B cell (primary cell): ENCODE measurements around the gene SDK1. TPM values are rescaled to one million over a fixed set of nuclear protein-coding genes. Genes with fewer than 3 reads are reported as not detected.

Source experiments
- ATAC-seq: fragments of 200-7000 bp; cut with Tn5 transposase; one replicate; pipeline ENCODE4 v1.10.0; 2021; ENCODE audit warnings: low read depth, mild to moderate bottlenecking, moderate number of reproducible peaks, moderate library complexity
- CTCF ChIA-PET: fragments of 350-600 bp; sonication (Branson Sonifier 250); formaldehyde crosslinking; loops from one replicate; lab custom pipeline; 2021; ENCODE audit warnings: antibody characterized with exemption, inconsistent platforms; lab: Charles Lee
- POLR2A ChIA-PET: fragments of 350-600 bp; sonication (Branson Sonifier 250); formaldehyde crosslinking; loops from one replicate; lab custom pipeline; 2021; ENCODE audit warnings: antibody characterized with exemption; lab: Charles Lee
- DNase-seq: peaks from one replicate; pipeline ENCODE4 v3.0.0; 2013
- H2AFZ ChIP-seq: 2 replicates; pipeline ENCODE4 v1.6.1; 2012; ENCODE audit warnings: mild to moderate bottlenecking, low read depth, low read length; ENCODE audit not compliant: insufficient read depth, poor library complexity, severe bottlenecking
- H3K27ac ChIP-seq, 2 donors: 1 replicate in 1 of 2; 2 replicates in 1 of 2; pipeline ENCODE4 v1.5.1; 2012 to 2013; ENCODE audit warnings: low read length in 2 of 2, mild to moderate bottlenecking in 2 of 2, moderate library complexity in 1 of 2
- H3K27me3 ChIP-seq, 4 experiments: fragments of 200-600 bp in 1 of 4; sonication (generic) in 1 of 4; replicated peaks in 1 of 4; 1 replicate in 2 of 4; 2 replicates in 2 of 4; pipeline versions ENCODE4 v1.6.1 to v1.7.0; 2013 to 2016; ENCODE audit warnings: low read length in 3 of 4, mild to moderate bottlenecking in 2 of 4, mixed read lengths in 1 of 4, moderate library complexity in 1 of 4; ENCODE audit not compliant: insufficient read depth in 4 of 4, control insufficient read depth in 3 of 4; ENCODE audit errors: control extremely low read depth in 1 of 4
- H3K36me3 ChIP-seq, 2 experiments: replicated peaks in 1 of 2; 1 replicate in 1 of 2; 2 replicates in 1 of 2; pipeline versions ENCODE4 v1.6.1 to v1.7.1; 2013; ENCODE audit warnings: low read length in 1 of 2; ENCODE audit not compliant: insufficient read depth in 2 of 2, control insufficient read depth in 1 of 2; ENCODE audit errors: control extremely low read depth in 1 of 2, extremely low read depth in 1 of 2
- H3K4me1 ChIP-seq, 2 donors: fragments of 200-600 bp in 1 of 2; sonication (generic) in 1 of 2; 1 replicate in 1 of 2; 2 replicates in 1 of 2; pipeline versions ENCODE4 v1.5.1 to v1.6.1; 2013 to 2017; ENCODE audit warnings: low read length in 2 of 2; ENCODE audit not compliant: control insufficient read depth in 2 of 2, insufficient read depth in 2 of 2
- H3K4me2 ChIP-seq: replicated peaks from 2 replicates; pipeline ENCODE3; 2012; ENCODE audit warnings: mild to moderate bottlenecking, low read depth, low read length; ENCODE audit not compliant: poor library complexity, severe bottlenecking
- H3K4me3 ChIP-seq, 5 experiments: fragments of 200-600 bp in 1 of 5; sonication (generic) in 1 of 5; 1 replicate in 3 of 5; 2 replicates in 2 of 5; pipeline versions ENCODE4 v1.5.1 to v1.7.0; 2011 to 2016; ENCODE audit warnings: low read length in 4 of 5, mild to moderate bottlenecking in 4 of 5, low read depth in 2 of 5, control low read depth in 1 of 5, moderate library complexity in 1 of 5; ENCODE audit not compliant: insufficient read depth in 1 of 5; ENCODE audit errors: control extremely low read depth in 1 of 5, extremely low read depth in 1 of 5
- H3K79me2 ChIP-seq: fragments of 200-600 bp; sonication (generic); one replicate; pipeline ENCODE4 v1.6.0; 2016; ENCODE audit warnings: low read length; ENCODE audit not compliant: control insufficient read depth, insufficient read depth
- H3K9ac ChIP-seq: fragments of 200-600 bp; sonication (generic); 2 replicates; pipeline ENCODE4 v1.6.1; 2017; ENCODE audit warnings: mild to moderate bottlenecking, low read length, moderate library complexity
- H3K9me3 ChIP-seq, 3 donors: one replicate each; pipeline versions ENCODE4 v1.6.1 to v1.7.1; 2013; ENCODE audit warnings: low read length in 2 of 3; ENCODE audit not compliant: control insufficient read depth in 2 of 3, insufficient read depth in 1 of 3; ENCODE audit errors: control extremely low read depth in 1 of 3
- H4K20me1 ChIP-seq: 2 replicates; pipeline ENCODE4 v1.6.0; 2012; ENCODE audit warnings: mild to moderate bottlenecking, low read length; ENCODE audit not compliant: insufficient read depth, control insufficient read depth, poor library complexity, severe bottlenecking
- H3K27ac Mint-ChIP-seq: one replicate; pipeline ENCODE4 v1.8.0; 2021; ENCODE audit warnings: mixed read lengths
- H3K27me3 Mint-ChIP-seq: one replicate; pipeline ENCODE4 v1.8.0; 2021; ENCODE audit warnings: mixed read lengths
- H3K4me1 Mint-ChIP-seq: one replicate; pipeline ENCODE4 v1.8.0; 2021; ENCODE audit warnings: mixed read lengths
- H3K4me3 Mint-ChIP-seq: one replicate; pipeline ENCODE4 v1.8.0; 2021; ENCODE audit warnings: mixed read lengths
- H3K9me3 Mint-ChIP-seq: one replicate; pipeline ENCODE4 v1.8.0; 2022; ENCODE audit warnings: mixed read lengths; ENCODE audit not compliant: insufficient read depth
- EZH2 ChIP-seq: IDR thresholded peaks from 2 replicates; pipeline ENCODE4 v1.6.1; 2012; ENCODE audit warnings: borderline replicate concordance, low read depth, mild to moderate bottlenecking, moderate library complexity, low read length; ENCODE audit not compliant: insufficient read depth, poor library complexity, severe bottlenecking
- WGBS: methylation state at CpG from one replicate; pipeline ENCODE4 v1.1.5; 2013; ENCODE audit warnings: missing lambda C conversion rate; ENCODE audit not compliant: insufficient coverage; 5-methylcytosine and 5-hydroxymethylcytosine counted together
- intact Hi-C: fragments of 100-400 bp; cut with micrococcal nuclease; formaldehyde crosslinking; loops from one replicate; pipeline ENCODE4 v1.10.0; 2022
- polyA plus RNA-seq: library from polyadenylated mRNA; depleted of rRNA; stranded (reverse); fragments of >200 nt; gene quantifications from 2 replicates; pipeline ENCODE4 v1.2.3, GENCODE V29; 2012
- total RNA-seq, 2 donors: library from RNA; stranded (reverse); fragments of 120-200 nt in 1 of 2; gene quantifications; 1 replicate in 1 of 2; 2 replicates in 1 of 2; pipeline versions ENCODE4 v1.2.3 to v1.2.4, GENCODE V29; 2013 to 2022
- TF ChIP-seq, protein P1 (sequence below): fragments of 200-600 bp; IDR thresholded peaks from one replicate; pipeline ENCODE4 v1.8.0; 2022; ENCODE audit warnings: antibody characterized with exemption, mild to moderate bottlenecking

The SDK1 gene
- total and polyA plus RNA-seq, 2 donors (not counting 1 experiment from before 2014, with no cell fraction given), result 0.73 to 2.0 TPM

DNA sequence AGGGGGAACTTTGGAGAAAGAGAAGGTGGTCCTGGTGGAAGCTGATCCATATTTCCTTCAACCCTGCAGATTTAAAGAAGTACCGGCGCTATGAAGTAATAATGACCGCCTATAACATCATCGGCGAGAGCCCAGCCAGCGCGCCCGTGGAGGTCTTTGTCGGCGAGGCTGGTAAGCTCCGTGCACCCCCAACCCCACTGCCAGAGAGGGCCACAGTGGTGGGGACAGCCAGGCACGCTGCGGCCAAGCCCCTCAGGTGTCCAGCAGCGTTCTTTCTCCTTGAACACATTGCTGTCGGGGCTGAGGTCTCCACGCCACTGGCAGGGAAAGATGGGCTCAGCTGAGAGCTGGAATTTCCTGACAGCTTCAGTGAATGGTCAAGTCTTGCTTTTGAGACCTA lies 877.4 kb downstream of the SDK1 start:
- CTCF ChIA-PET, result no interaction called here
- no peaks in the 10 kb centered on the region for H3K9me3 Mint-ChIP-seq

DNA sequence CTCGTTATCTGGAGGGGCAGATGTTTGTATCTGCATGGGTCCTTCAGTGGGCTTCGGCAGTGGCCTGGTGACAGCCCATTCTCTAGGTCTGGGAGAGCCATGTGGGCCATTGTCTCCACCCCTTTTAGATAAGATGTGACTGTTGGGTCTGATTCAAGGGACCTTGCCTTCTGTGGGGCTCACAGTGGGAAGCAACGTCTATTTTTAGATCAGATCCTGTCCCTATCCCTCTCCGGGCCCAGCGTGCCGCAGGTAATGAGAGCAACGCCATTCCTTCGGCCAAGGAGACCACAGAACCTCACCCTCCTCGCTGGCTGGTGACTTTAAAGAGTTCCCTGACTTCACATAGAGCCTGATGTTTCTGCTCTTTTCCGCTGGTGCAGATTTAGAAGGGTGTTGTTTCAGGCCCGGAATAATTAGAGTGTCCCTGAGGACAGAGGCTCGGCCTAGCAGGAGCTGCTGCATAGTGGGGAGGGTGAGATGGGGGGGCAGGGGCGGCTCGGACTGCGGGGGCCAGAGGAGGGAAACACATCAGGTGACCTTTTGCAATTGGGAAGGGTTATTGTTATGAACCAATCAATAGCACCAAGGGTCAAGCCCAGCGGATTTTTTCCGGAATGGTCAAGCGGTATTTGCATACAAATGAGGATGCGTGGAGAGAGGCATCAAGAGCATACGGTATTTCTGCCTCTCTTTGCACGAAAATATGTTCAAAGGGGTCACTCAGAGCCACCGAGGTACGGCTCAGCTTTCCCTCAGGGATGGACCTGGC lies 878.0 kb downstream of the SDK1 start:
- H3K27ac Mint-ChIP-seq, result no peak overlapping the region
- DNase-seq, result no peak
- H3K27me3 Mint-ChIP-seq, result no peaks in the 10 kb centered on the region
- H3K9me3 Mint-ChIP-seq, result no peaks in the 10 kb centered on the region
- no peak overlapping the region for H3K4me3 Mint-ChIP-seq
- ChIA-PET POLR2A (no interaction called here), CTCF (no interaction called here)
- H3K4me1 ChIP-seq, result no peaks in the 10 kb centered on the region
- no peaks in the 10 kb centered on the region for H3K27me3 ChIP-seq
- H3K79me2 ChIP-seq, result no peaks in the 10 kb centered on the region
- no peaks in the 10 kb centered on the region for H3K36me3 ChIP-seq
- peaks cover 0 to 49% (median 0%) of the 10 kb centered on the region in 3 donors for H3K9me3 ChIP-seq
- no peak overlapping the region for H3K27ac ChIP-seq
- H3K9ac ChIP-seq, result no peak overlapping the region
- intact Hi-C loops, result no loop called here
- no peaks in the 10 kb centered on the region for H3K4me1 Mint-ChIP-seq
- WGBS, result 92% methylated on average over 20 of the region's 23 CpGs
- H3K4me3 ChIP-seq, result no peak overlapping the region
- H3K4me2 ChIP-seq, result no peak overlapping the region
- no peak for ATAC-seq
- no peaks in the 10 kb centered on the region for H4K20me1 ChIP-seq
- no peak for TF ChIP-seq EZH2
- TF ChIP-seq, protein P1, sequence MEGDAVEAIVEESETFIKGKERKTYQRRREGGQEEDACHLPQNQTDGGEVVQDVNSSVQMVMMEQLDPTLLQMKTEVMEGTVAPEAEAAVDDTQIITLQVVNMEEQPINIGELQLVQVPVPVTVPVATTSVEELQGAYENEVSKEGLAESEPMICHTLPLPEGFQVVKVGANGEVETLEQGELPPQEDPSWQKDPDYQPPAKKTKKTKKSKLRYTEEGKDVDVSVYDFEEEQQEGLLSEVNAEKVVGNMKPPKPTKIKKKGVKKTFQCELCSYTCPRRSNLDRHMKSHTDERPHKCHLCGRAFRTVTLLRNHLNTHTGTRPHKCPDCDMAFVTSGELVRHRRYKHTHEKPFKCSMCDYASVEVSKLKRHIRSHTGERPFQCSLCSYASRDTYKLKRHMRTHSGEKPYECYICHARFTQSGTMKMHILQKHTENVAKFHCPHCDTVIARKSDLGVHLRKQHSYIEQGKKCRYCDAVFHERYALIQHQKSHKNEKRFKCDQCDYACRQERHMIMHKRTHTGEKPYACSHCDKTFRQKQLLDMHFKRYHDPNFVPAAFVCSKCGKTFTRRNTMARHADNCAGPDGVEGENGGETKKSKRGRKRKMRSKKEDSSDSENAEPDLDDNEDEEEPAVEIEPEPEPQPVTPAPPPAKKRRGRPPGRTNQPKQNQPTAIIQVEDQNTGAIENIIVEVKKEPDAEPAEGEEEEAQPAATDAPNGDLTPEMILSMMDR, result no peak
- H2AFZ ChIP-seq, result no peak overlapping the region

More for the DNA sequence above, 877.4 kb downstream of the SDK1 start:
- Mint-ChIP-seq H3K4me1 (no peaks in the 10 kb centered on the region), H3K4me3 (no peak overlapping the region), H3K27me3 (no peaks in the 10 kb centered on the region), H3K27ac (no peak overlapping the region)
- Histone ChIP-seq H3K27ac (no peak overlapping the region), H3K9me3 (peaks cover 0 to 49% (median 0%) of the 10 kb centered on the region in 3 donors), H3K9ac (no peak overlapping the region), H3K36me3 (no peaks in the 10 kb centered on the region), H3K27me3 (no peaks in the 10 kb centered on the region), H2AFZ (no peak overlapping the region), H4K20me1 (no peaks in the 10 kb centered on the region), H3K4me2 (no peak overlapping the region), H3K4me1 (no peaks in the 10 kb centered on the region), H3K4me3 (no peak overlapping the region), H3K79me2 (no peaks in the 10 kb centered on the region)
- POLR2A ChIA-PET, result no interaction called here
- no peak for TF ChIP-seq EZH2
- TF ChIP-seq, protein P1, result no peak
- DNase-seq (no peak), ATAC-seq (no peak)
- WGBS, result 95% methylated on average over 16 of the region's 16 CpGs
- intact Hi-C loops, result no loop called here
